Parathyroid adenoma (tissue), 2 donors: ENCODE data around the gene STOX2.

Experiments
- H2AFZ ChIP-seq: fragments of 300-600 bp; sonication (generic); one replicate; pipeline ENCODE4 v1.7.0; 2017; ENCODE audit warnings: antibody characterized with exemption, mild to moderate bottlenecking
- H3K27ac ChIP-seq: fragments of 300-600 bp; sonication (generic); one replicate; pipeline ENCODE4 v1.7.0; 2017
- H3K27me3 ChIP-seq: fragments of 300-600 bp; sonication (generic); one replicate; pipeline ENCODE4 v1.7.0; 2017; ENCODE audit warnings: low read length; ENCODE audit not compliant: control insufficient read depth, insufficient read depth
- H3K36me3 ChIP-seq: fragments of 300-600 bp; sonication (generic); one replicate; pipeline ENCODE4 v1.7.0; 2017; ENCODE audit warnings: low read length; ENCODE audit not compliant: control insufficient read depth, insufficient read depth
- H3K4me1 ChIP-seq: fragments of 300-600 bp; sonication (generic); one replicate; pipeline ENCODE4 v1.7.0; 2017; ENCODE audit warnings: control low read depth
- H3K4me2 ChIP-seq: fragments of 300-600 bp; sonication (generic); one replicate; pipeline ENCODE4 v1.7.0; 2017; ENCODE audit warnings: low read length
- H3K4me3 ChIP-seq: fragments of 300-600 bp; sonication (generic); one replicate; pipeline ENCODE4 v1.7.0; 2017; ENCODE audit warnings: low read depth, low read length
- H3K79me2 ChIP-seq: fragments of 300-600 bp; sonication (generic); one replicate; pipeline ENCODE4 v1.7.0; 2017; ENCODE audit warnings: control low read depth
- H3K9ac ChIP-seq: fragments of 300-600 bp; sonication (generic); one replicate; pipeline ENCODE4 v1.7.0; 2017; ENCODE audit warnings: mild to moderate bottlenecking
- H3K9me3 ChIP-seq: fragments of 300-600 bp; sonication (generic); one replicate; pipeline ENCODE4 v1.7.0; 2017; ENCODE audit warnings: low read length; ENCODE audit not compliant: control insufficient read depth
- CTCF ChIP-seq: fragments of 300-600 bp; sonication (generic); IDR thresholded peaks from one replicate; pipeline ENCODE4 v1.7.0; 2017; ENCODE audit warnings: antibody characterized with exemption, mild to moderate bottlenecking
- donor health status: primary hyperparathyroidism.

Gene STOX2

GRCh38 chr4:183918696-183919095 lies 13.6 kb downstream of the STOX2 start:
- H3K79me2 ChIP-seq = peaks cover 3% of the 10 kb centered on the region
- no peak for TF ChIP-seq CTCF
- H3K27me3 ChIP-seq = no peaks in the 10 kb centered on the region
- H2AFZ ChIP-seq = no peak overlapping the region
- no peak overlapping the region for H3K4me3 ChIP-seq
- no peak overlapping the region for H3K9ac ChIP-seq
- H3K9me3 ChIP-seq = no peaks in the 10 kb centered on the region
- no peak overlapping the region for H3K27ac ChIP-seq
- H3K36me3 ChIP-seq = no peaks in the 10 kb centered on the region
- H3K4me1 ChIP-seq = no peaks in the 10 kb centered on the region
- no peak overlapping the region for H3K4me2 ChIP-seq

- no peak for TF ChIP-seq CTCF
- Histone ChIP-seq H3K9me3 (no peaks in the 10 kb centered on the region), H3K4me1 (no peaks in the 10 kb centered on the region), H3K9ac (no peak overlapping the region), H3K36me3 (no peaks in the 10 kb centered on the region), H3K27ac (no peak overlapping the region), H3K27me3 (no peaks in the 10 kb centered on the region), H3K4me3 (no peak overlapping the region), H3K79me2 (peaks cover 3% of the 10 kb centered on the region), H3K4me2 (no peak overlapping the region), H2AFZ (no peak overlapping the region)
Observed at GRCh38 chr4:183919141-183919540, 14.0 kb downstream of the STOX2 start.

GRCh38 chr4:183920512-183920911 lies 15.4 kb downstream of the STOX2 start:
- Histone ChIP-seq H3K4me3 (no peak overlapping the region), H3K27me3 (no peaks in the 10 kb centered on the region), H3K79me2 (peaks cover 3% of the 10 kb centered on the region), H2AFZ (no peak overlapping the region), H3K9ac (no peak overlapping the region), H3K9me3 (no peaks in the 10 kb centered on the region), H3K4me2 (no peak overlapping the region), H3K27ac (no peak overlapping the region), H3K4me1 (no peaks in the 10 kb centered on the region), H3K36me3 (no peaks in the 10 kb centered on the region)
- TF ChIP-seq CTCF = no peak

- Histone ChIP-seq H2AFZ (no peak overlapping the region), H3K4me1 (no peaks in the 10 kb centered on the region)
- no peak for TF ChIP-seq CTCF
Observed at GRCh38 chr4:183921335-183921734, 16.2 kb downstream of the STOX2 start.

GRCh38 chr4:183924362-183925044 lies 19.4 kb downstream of the STOX2 start:
- Histone ChIP-seq H3K4me2 (no peak overlapping the region), H3K9me3 (no peaks in the 10 kb centered on the region), H3K4me1 (no peaks in the 10 kb centered on the region), H3K27me3 (no peaks in the 10 kb centered on the region), H3K4me3 (no peak overlapping the region), H3K79me2 (no peaks in the 10 kb centered on the region), H2AFZ (no peak overlapping the region), H3K9ac (no peak overlapping the region), H3K36me3 (no peaks in the 10 kb centered on the region), H3K27ac (no peak overlapping the region)
- TF ChIP-seq CTCF = no peak

More at GRCh38 chr4:183921335-183921734, 16.2 kb downstream of the STOX2 start:
- H3K9ac ChIP-seq = no peak overlapping the region
- no peaks in the 10 kb centered on the region for H3K36me3 ChIP-seq
- no peak overlapping the region for H3K4me2 ChIP-seq
- no peaks in the 10 kb centered on the region for H3K27me3 ChIP-seq
- H3K4me3 ChIP-seq = no peak overlapping the region
- H3K9me3 ChIP-seq = no peaks in the 10 kb centered on the region
- H3K27ac ChIP-seq = no peak overlapping the region
- no peaks in the 10 kb centered on the region for H3K79me2 ChIP-seq
